Measurements from ENCODE around the gene CYFIP2. TPM values are rescaled to one million over a fixed set of nuclear protein-coding genes. Genes with fewer than 3 reads are reported as not detected.

Gene CYFIP2
- total and polyA plus RNA-seq, 10 of the 15 experiments (the other 5 are each of a cell fraction or from before 2014, with no cell fraction given), result 43.4 to 173 (median 96.0) TPM

- TF ChIP-seq KAT2A (conservative IDR thresholded peaks at IDR 0.05; ENCODE audit: control insufficient read depth, low read depth, low read length) (no peak), HSF1 (IDR thresholded peaks at IDR 0.05; ENCODE audit: low read depth, low read length) (no peak), ZBTB11 (CRISPR knock-in tag; IDR thresholded peaks at IDR 0.05) (no peak), IKZF2 (IDR thresholded peaks at IDR 0.05) (peak; percentile 43 to 71; a peak in 3 of 4 replicates), NFIC (IDR thresholded peaks at IDR 0.05; ENCODE audit: low read depth, low read length) (peak; percentile 66; the same call in 1 of the 2 replicates), TCF12 (IDR thresholded peaks at IDR 0.05; ENCODE audit: low read depth, low read length) (peak; percentile 82), TBL1XR1 (IDR thresholded peaks at IDR 0.05; ENCODE audit: low read depth, low read length) (no peak), SPI1 (IDR thresholded peaks at IDR 0.05; ENCODE audit: borderline replicate concordance, insufficient read depth, low read depth, low read length) (no peak), MTA2 (IDR thresholded peaks at IDR 0.05; ENCODE audit: low read depth) (no peak; the same call in 1 of the 2 replicates), NR2C1 (IDR thresholded peaks at IDR 0.05) (no peak), CTCF (IDR thresholded peaks at IDR 0.05 in 2 of 3, conservative IDR thresholded peaks at IDR 0.05 in 1 of 3; ENCODE audit: control insufficient read depth in 2 of 3, extremely low read depth in 1 of 3, insufficient read depth in 1 of 3, low read depth in 3 of 3, low read length in 3 of 3) (no peak), CHD1 (IDR thresholded peaks at IDR 0.05; ENCODE audit: low read depth, low read length) (no peak), PKNOX1 (IDR thresholded peaks at IDR 0.05) (peak; percentile 82), IKZF1 (conservative IDR thresholded peaks at IDR 0.05) (peak; percentile 63), HDGF (IDR thresholded peaks at IDR 0.05) (no peak), IRF5 (IDR thresholded peaks at IDR 0.05; ENCODE audit: borderline replicate concordance) (no peak), ATF2 (IDR thresholded peaks at IDR 0.05; ENCODE audit: low read length) (no peak)
Measured at GRCh38 chr5:157252711-157253465, 13.0 kb upstream of the CYFIP2 start (continued).
